ENCODE data around the gene PPA2.

GRCh38 chr4:105455182-105455581 is 18.7 kb downstream of the PPA2 start:
- TF ChIP-seq, protein P1, sequence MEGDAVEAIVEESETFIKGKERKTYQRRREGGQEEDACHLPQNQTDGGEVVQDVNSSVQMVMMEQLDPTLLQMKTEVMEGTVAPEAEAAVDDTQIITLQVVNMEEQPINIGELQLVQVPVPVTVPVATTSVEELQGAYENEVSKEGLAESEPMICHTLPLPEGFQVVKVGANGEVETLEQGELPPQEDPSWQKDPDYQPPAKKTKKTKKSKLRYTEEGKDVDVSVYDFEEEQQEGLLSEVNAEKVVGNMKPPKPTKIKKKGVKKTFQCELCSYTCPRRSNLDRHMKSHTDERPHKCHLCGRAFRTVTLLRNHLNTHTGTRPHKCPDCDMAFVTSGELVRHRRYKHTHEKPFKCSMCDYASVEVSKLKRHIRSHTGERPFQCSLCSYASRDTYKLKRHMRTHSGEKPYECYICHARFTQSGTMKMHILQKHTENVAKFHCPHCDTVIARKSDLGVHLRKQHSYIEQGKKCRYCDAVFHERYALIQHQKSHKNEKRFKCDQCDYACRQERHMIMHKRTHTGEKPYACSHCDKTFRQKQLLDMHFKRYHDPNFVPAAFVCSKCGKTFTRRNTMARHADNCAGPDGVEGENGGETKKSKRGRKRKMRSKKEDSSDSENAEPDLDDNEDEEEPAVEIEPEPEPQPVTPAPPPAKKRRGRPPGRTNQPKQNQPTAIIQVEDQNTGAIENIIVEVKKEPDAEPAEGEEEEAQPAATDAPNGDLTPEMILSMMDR (IDR thresholded peaks at IDR 0.05): no peak
- TF ChIP-seq EP300 (IDR thresholded peaks at IDR 0.05; ENCODE audit: low read depth): no peak
- no peak for TF ChIP-seq POLR2AphosphoS5 (IDR thresholded peaks at IDR 0.05)

All from transverse colon (tissue), 4 donors.